ENCODE data around the gene DOCK3. TPM values are rescaled to one million over a fixed set of nuclear protein-coding genes. Genes with fewer than 3 reads are reported as not detected.

The DOCK3 gene
- total RNA-seq, 1 experiment from 2014 or later = 0.14 TPM

- no peak for DNase-seq (ENCODE audit: unreplicated experiment)
- no peaks in the 10 kb centered on the region for H3K4me1 Mint-ChIP-seq (ENCODE audit: insufficient read depth, unreplicated experiment)
- ChIA-PET POLR2A (no interaction called here), CTCF (interaction anchor here (0.7 kb wide), 1 partner anchor 63 kb away, joined by 4 read pairs; no protein-coding TSS in a partner anchor)
- H3K27ac Mint-ChIP-seq (ENCODE audit: low read depth, unreplicated experiment) = no peak overlapping the region
- H3K27me3 Mint-ChIP-seq (ENCODE audit: insufficient read depth, unreplicated experiment) = no peaks in the 10 kb centered on the region
- no peaks in the 10 kb centered on the region for H3K9me3 Mint-ChIP-seq (ENCODE audit: unreplicated experiment)
- intact Hi-C loops (cut with micrococcal nuclease) = no loop called here
- BruUV-seq (replicated peaks) = no TSS peak
- no peak overlapping the region for H3K4me3 Mint-ChIP-seq (ENCODE audit: unreplicated experiment)
- no peaks in the 10 kb centered on the region for H3K36me3 Mint-ChIP-seq (ENCODE audit: insufficient read depth, unreplicated experiment)
- no peak for TF ChIP-seq CTCF (IDR thresholded peaks at IDR 0.05; ENCODE audit: unreplicated experiment)
These were observed 658.3 kb downstream of the DOCK3 start for GRCh38 chr3:51333021-51333420.

GRCh38 chr3:51336261-51336660 lies 661.5 kb downstream of the DOCK3 start:
- Mint-ChIP-seq H3K27me3 (ENCODE audit: insufficient read depth, unreplicated experiment) (no peaks in the 10 kb centered on the region), H3K4me1 (ENCODE audit: insufficient read depth, unreplicated experiment) (peaks cover 28% of the 10 kb centered on the region), H3K36me3 (ENCODE audit: insufficient read depth, unreplicated experiment) (no peaks in the 10 kb centered on the region), H3K4me3 (ENCODE audit: unreplicated experiment) (no peak overlapping the region), H3K9me3 (ENCODE audit: unreplicated experiment) (no peaks in the 10 kb centered on the region), H3K27ac (ENCODE audit: low read depth, unreplicated experiment) (no peak overlapping the region)
- DNase-seq (ENCODE audit: unreplicated experiment) = no peak
- CTCF ChIA-PET = interaction anchor here (0.6 to 0.8 kb wide), 3 partner anchors 52 to 723 kb away, joined by 3 read pairs; no protein-coding TSS in a partner anchor
- BruUV-seq (replicated peaks) = no TSS peak
- POLR2A ChIA-PET = no interaction called here
- no peak for TF ChIP-seq CTCF (IDR thresholded peaks at IDR 0.05; ENCODE audit: unreplicated experiment)
- intact Hi-C loops (cut with micrococcal nuclease) = no loop called here

GRCh38 chr3:51337666-51338065 lies 662.9 kb downstream of the DOCK3 start:
- TF ChIP-seq CTCF (IDR thresholded peaks at IDR 0.05; ENCODE audit: unreplicated experiment) = no peak
- H3K9me3 Mint-ChIP-seq (ENCODE audit: unreplicated experiment) = no peaks in the 10 kb centered on the region
- no peak overlapping the region for H3K4me3 Mint-ChIP-seq (ENCODE audit: unreplicated experiment)
- no peaks in the 10 kb centered on the region for H3K36me3 Mint-ChIP-seq (ENCODE audit: insufficient read depth, unreplicated experiment)
- no peaks in the 10 kb centered on the region for H3K27me3 Mint-ChIP-seq (ENCODE audit: insufficient read depth, unreplicated experiment)
- peaks cover 28% of the 10 kb centered on the region for H3K4me1 Mint-ChIP-seq (ENCODE audit: insufficient read depth, unreplicated experiment)
- BruUV-seq (replicated peaks) = no TSS peak
- intact Hi-C loops (cut with micrococcal nuclease) = no loop called here
- H3K27ac Mint-ChIP-seq (ENCODE audit: low read depth, unreplicated experiment) = no peak overlapping the region
- ChIA-PET POLR2A (interaction anchor here (0.6 kb wide), 1 partner anchor 282 kb away, joined by 4 read pairs; no protein-coding TSS in a partner anchor), CTCF (interaction anchor here (1.0 to 1.8 kb wide), 3 partner anchors 34 to 910 kb away, joined by 3 to 6 read pairs (median 5); no protein-coding TSS in a partner anchor)
- no peak for DNase-seq (ENCODE audit: unreplicated experiment)

GRCh38 chr3:51338632-51339031 lies 663.9 kb downstream of the DOCK3 start:
- Mint-ChIP-seq H3K9me3 (ENCODE audit: unreplicated experiment) (no peaks in the 10 kb centered on the region), H3K27me3 (ENCODE audit: insufficient read depth, unreplicated experiment) (no peaks in the 10 kb centered on the region), H3K27ac (ENCODE audit: low read depth, unreplicated experiment) (no peak overlapping the region), H3K4me3 (ENCODE audit: unreplicated experiment) (no peak overlapping the region), H3K4me1 (ENCODE audit: insufficient read depth, unreplicated experiment) (peaks cover 32% of the 10 kb centered on the region), H3K36me3 (ENCODE audit: insufficient read depth, unreplicated experiment) (no peaks in the 10 kb centered on the region)
- intact Hi-C loops (cut with micrococcal nuclease) = no loop called here
- DNase-seq (ENCODE audit: unreplicated experiment) = peak; percentile 27
- TF ChIP-seq CTCF (IDR thresholded peaks at IDR 0.05; ENCODE audit: unreplicated experiment) = no peak
- ChIA-PET CTCF (interaction anchor here (0.6 to 2.0 kb wide), 8 partner anchors 11 to 992 kb away, joined by 3 to 8 read pairs (median 6); no protein-coding TSS in a partner anchor), POLR2A (interaction anchor here (1.1 kb wide), 1 partner anchor 33 kb away, joined by 5 read pairs; no protein-coding TSS in a partner anchor)
- no TSS peak for BruUV-seq (replicated peaks)
